CD4-positive, CD25-positive, alpha-beta regulatory T cell (primary cell): Measurements from ENCODE around the gene SESTD1. TPM values are rescaled to one million over a fixed set of nuclear protein-coding genes. Genes with fewer than 3 reads are reported as not detected.
A peak's percentile ranks its signal among the peaks of the same experiment; 100 is the strongest.

ENCODE experiments used
- ATAC-seq, 2 donors: fragments of 150-1000 bp; cut with Tn5 transposase; one replicate each; pipeline ENCODE4 v1.10.0; 2021; ENCODE audit warnings: low read depth in 2 of 2, moderate number of reproducible peaks in 2 of 2, moderate library complexity in 1 of 2
- DNase-seq, 3 donors: peaks; one replicate each; pipeline versions ENCODE4 v3.0.0 to v3.0.0-alpha.2; 2012 to 2022; ENCODE audit warnings: mixed read lengths in 1 of 3
- H3K27ac ChIP-seq: one replicate; pipeline ENCODE4 v1.7.0; 2013; ENCODE audit warnings: mild to moderate bottlenecking, low read length; ENCODE audit not compliant: insufficient read depth, poor library complexity, severe bottlenecking
- H3K27me3 ChIP-seq: one replicate; pipeline ENCODE4 v1.7.0; 2013; ENCODE audit warnings: low read length; ENCODE audit not compliant: control insufficient read depth, insufficient read depth
- H3K36me3 ChIP-seq: one replicate; pipeline ENCODE4 v1.7.0; 2013; ENCODE audit warnings: mild to moderate bottlenecking, low read length, moderate library complexity; ENCODE audit not compliant: control insufficient read depth, insufficient read depth
- H3K4me1 ChIP-seq: 2 replicates; pipeline ENCODE4 v1.7.0; 2013; ENCODE audit warnings: mild to moderate bottlenecking, low read length; ENCODE audit not compliant: insufficient read depth, control insufficient read depth, poor library complexity, severe bottlenecking
- H3K4me3 ChIP-seq: one replicate; pipeline ENCODE4 v1.7.0; 2013; ENCODE audit warnings: low read depth, mild to moderate bottlenecking, low read length, moderate library complexity
- H3K9me3 ChIP-seq, 2 experiments: 1 replicate in 1 of 2; 2 replicates in 1 of 2; pipeline ENCODE4 v1.7.0; 2013; ENCODE audit warnings: low read length in 2 of 2, mild to moderate bottlenecking in 1 of 2, moderate library complexity in 1 of 2; ENCODE audit not compliant: control insufficient read depth in 2 of 2
- H3K27ac Mint-ChIP-seq, 3 donors: one replicate each; pipeline ENCODE4 v1.8.0; 2020 to 2022; ENCODE audit warnings: mild to moderate bottlenecking in 3 of 3, mixed read lengths in 3 of 3, moderate library complexity in 2 of 3
- H3K27me3 Mint-ChIP-seq: one replicate; pipeline ENCODE4 v1.8.0; 2022; ENCODE audit warnings: mild to moderate bottlenecking, mixed read lengths
- H3K36me3 Mint-ChIP-seq: one replicate; pipeline ENCODE4 v1.8.0; 2020; ENCODE audit warnings: mixed read lengths
- H3K4me1 Mint-ChIP-seq, 4 donors: one replicate each; pipeline ENCODE4 v1.8.0; 2020 to 2022; ENCODE audit warnings: mixed read lengths in 4 of 4, mild to moderate bottlenecking in 1 of 4
- H3K4me3 Mint-ChIP-seq, 4 donors: one replicate each; pipeline ENCODE4 v1.8.0; 2020 to 2022; ENCODE audit warnings: mild to moderate bottlenecking in 4 of 4, mixed read lengths in 4 of 4, moderate library complexity in 3 of 4
- H3K9me3 Mint-ChIP-seq, 7 donors: one replicate each; pipeline ENCODE4 v1.8.0; 2020 to 2022; ENCODE audit warnings: mixed read lengths in 7 of 7, mild to moderate bottlenecking in 3 of 7, moderate library complexity in 2 of 7
- polyA plus RNA-seq, 4 donors: library from polyadenylated mRNA; unstranded; fragments of 300-500 nt; fragmentation: Illumina TruSeq; gene quantifications; one replicate each; pipeline ENCODE4 v1.2.3, GENCODE V29; 2021
- total RNA-seq: library from RNA; stranded (reverse); gene quantifications from one replicate; pipeline ENCODE4 v1.2.3, GENCODE V29; 2022

SESTD1 gene
- total and polyA plus RNA-seq, 5 donors from 2014 or later: 0.63 to 7.3 (median 2.8) TPM

- ATAC-seq (peak in 1 of 2 donors; percentile 47), DNase-seq (peak in 1 of 3 donors; percentile 33)
- H3K4me3 ChIP-seq: peak overlapping the region; percentile 51
- no peaks in the 10 kb centered on the region for H3K36me3 ChIP-seq
- no peaks in the 10 kb centered on the region for H3K36me3 Mint-ChIP-seq
- peak overlapping the region in 1 of 4 donors; percentile 39 for H3K4me3 Mint-ChIP-seq
- H3K9me3 ChIP-seq: no peaks in the 10 kb centered on the region
- H3K4me1 Mint-ChIP-seq: peaks cover 39 to 51% (median 41%) of the 10 kb centered on the region in 4 donors
- H3K27ac Mint-ChIP-seq: peak overlapping the region in 2 of 3 donors; percentile 50 to 78
- no peak overlapping the region for H3K27ac ChIP-seq
- no peaks in the 10 kb centered on the region for H3K27me3 Mint-ChIP-seq
- peaks cover 16% of the 10 kb centered on the region for H3K4me1 ChIP-seq
- peaks cover 0 to 3% (median 0%) of the 10 kb centered on the region in 7 donors for H3K9me3 Mint-ChIP-seq
- no peaks in the 10 kb centered on the region for H3K27me3 ChIP-seq
Observed at GRCh38 chr2:179253226-179253625, 11.4 kb downstream of the SESTD1 start.

GRCh38 chr2:179252423-179252822 is 12.2 kb downstream of the SESTD1 start:
- Histone ChIP-seq H3K27me3 (no peaks in the 10 kb centered on the region), H3K9me3 (no peaks in the 10 kb centered on the region), H3K27ac (no peak overlapping the region), H3K36me3 (no peaks in the 10 kb centered on the region), H3K4me1 (peaks cover 16% of the 10 kb centered on the region), H3K4me3 (no peak overlapping the region)
- ATAC-seq: no peak
- peaks cover 41 to 57% (median 47%) of the 10 kb centered on the region in 4 donors for H3K4me1 Mint-ChIP-seq
- H3K27me3 Mint-ChIP-seq: no peaks in the 10 kb centered on the region
- peak overlapping the region in 2 of 4 donors; percentile 3 to 36 for H3K4me3 Mint-ChIP-seq
- H3K36me3 Mint-ChIP-seq: no peaks in the 10 kb centered on the region
- DNase-seq: no peak
- peaks cover 0 to 3% (median 0%) of the 10 kb centered on the region in 7 donors for H3K9me3 Mint-ChIP-seq
- peak overlapping the region in 2 of 3 donors; percentile 50 to 78 for H3K27ac Mint-ChIP-seq

DNA sequence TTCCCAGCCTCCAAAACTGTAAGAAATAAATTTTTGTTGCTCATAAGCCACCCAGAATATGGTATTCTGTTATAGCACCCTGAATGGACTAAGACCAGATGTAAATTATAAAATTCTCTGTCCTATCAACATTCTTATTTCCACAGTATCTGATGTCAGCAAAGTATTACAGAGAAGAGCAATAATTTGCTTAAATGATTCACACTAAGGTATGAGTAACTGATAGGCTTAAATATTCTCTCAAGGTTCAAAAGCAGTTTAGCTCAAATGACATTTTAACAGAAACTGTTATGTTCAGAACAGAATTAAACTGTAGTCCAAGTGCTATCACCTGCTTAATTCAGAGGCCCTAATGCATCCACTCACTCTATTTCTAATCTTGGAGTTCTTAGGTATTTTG is 12.8 kb downstream of the SESTD1 start:
- Histone ChIP-seq H3K27me3 (no peaks in the 10 kb centered on the region), H3K9me3 (no peaks in the 10 kb centered on the region), H3K36me3 (no peaks in the 10 kb centered on the region), H3K4me3 (no peak overlapping the region), H3K4me1 (peaks cover 19% of the 10 kb centered on the region), H3K27ac (no peak overlapping the region)
- Mint-ChIP-seq H3K27me3 (no peaks in the 10 kb centered on the region), H3K9me3 (peaks cover 0 to 3% (median 0%) of the 10 kb centered on the region in 7 donors), H3K27ac (peak overlapping the region in 1 of 3 donors; percentile 50), H3K4me1 (peaks cover 41 to 60% (median 49%) of the 10 kb centered on the region in 4 donors), H3K4me3 (peak overlapping the region in 1 of 4 donors; percentile 36), H3K36me3 (no peaks in the 10 kb centered on the region)
- ATAC-seq: peak in 1 of 2 donors; percentile 8
- no peak for DNase-seq

DNA sequence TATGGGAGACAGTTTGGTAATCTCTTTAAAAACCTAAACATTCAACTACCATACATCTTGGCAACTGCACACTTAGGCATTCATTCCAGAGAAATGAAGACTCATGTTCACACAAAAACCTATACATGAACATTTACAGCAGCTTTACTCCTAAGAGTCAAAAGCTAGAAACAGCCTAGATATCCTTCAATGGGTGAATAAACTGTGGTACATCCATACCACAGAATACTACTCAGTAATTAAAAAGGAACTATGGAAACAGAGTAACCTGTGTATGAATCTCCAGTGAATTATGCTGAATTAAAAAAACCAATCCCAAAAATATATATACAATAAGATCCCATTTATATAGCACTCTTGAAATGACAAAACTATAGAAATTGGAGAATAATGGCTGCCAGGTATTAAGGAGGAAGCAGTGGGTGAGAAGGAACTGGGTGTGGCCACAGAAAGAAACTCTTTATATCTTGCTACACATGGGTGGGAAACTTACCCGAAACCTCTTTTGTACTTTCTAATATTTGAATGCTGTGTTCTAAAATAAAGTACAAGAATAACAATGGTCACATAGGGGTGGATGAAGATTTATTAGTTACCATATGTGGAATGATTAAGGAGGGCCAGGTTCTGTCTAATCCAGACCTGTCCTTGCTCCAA is 13.7 kb downstream of the SESTD1 start:
- peaks cover 44 to 64% (median 51%) of the 10 kb centered on the region in 4 donors for H3K4me1 Mint-ChIP-seq
- DNase-seq: peak in 1 of 3 donors; percentile 20
- H3K27me3 ChIP-seq: no peaks in the 10 kb centered on the region
- no peaks in the 10 kb centered on the region for H3K27me3 Mint-ChIP-seq
- no peaks in the 10 kb centered on the region for H3K9me3 ChIP-seq
- peaks cover 0 to 4% (median 0%) of the 10 kb centered on the region in 7 donors for H3K9me3 Mint-ChIP-seq
- H3K36me3 Mint-ChIP-seq: no peaks in the 10 kb centered on the region
- H3K4me3 ChIP-seq: peak overlapping the region; percentile 21
- peaks cover 19% of the 10 kb centered on the region for H3K4me1 ChIP-seq
- ATAC-seq: no peak
- H3K27ac ChIP-seq: no peak overlapping the region
- peak overlapping the region in 1 of 3 donors; percentile 23 for H3K27ac Mint-ChIP-seq
- peak overlapping the region in 1 of 4 donors; percentile 36 for H3K4me3 Mint-ChIP-seq
- H3K36me3 ChIP-seq: no peaks in the 10 kb centered on the region

- Histone ChIP-seq H3K36me3 (no peaks in the 10 kb centered on the region), H3K27me3 (no peaks in the 10 kb centered on the region), H3K4me3 (no peak overlapping the region), H3K9me3 (no peaks in the 10 kb centered on the region), H3K4me1 (peaks cover 19% of the 10 kb centered on the region), H3K27ac (no peak overlapping the region)
- peaks cover 42 to 62% (median 50%) of the 10 kb centered on the region in 4 donors for H3K4me1 Mint-ChIP-seq
- no peaks in the 10 kb centered on the region for H3K27me3 Mint-ChIP-seq
- H3K36me3 Mint-ChIP-seq: no peaks in the 10 kb centered on the region
- peak overlapping the region in 1 of 3 donors; percentile 78 for H3K27ac Mint-ChIP-seq
- DNase-seq (peak in 1 of 3 donors; percentile 27), ATAC-seq (peak; percentile 42 to 66)
- H3K4me3 Mint-ChIP-seq: peak overlapping the region in 1 of 4 donors; percentile 65
- H3K9me3 Mint-ChIP-seq: peaks cover 0 to 4% (median 0%) of the 10 kb centered on the region in 7 donors
Observed at GRCh38 chr2:179250095-179250494, 14.5 kb downstream of the SESTD1 start.

DNA sequence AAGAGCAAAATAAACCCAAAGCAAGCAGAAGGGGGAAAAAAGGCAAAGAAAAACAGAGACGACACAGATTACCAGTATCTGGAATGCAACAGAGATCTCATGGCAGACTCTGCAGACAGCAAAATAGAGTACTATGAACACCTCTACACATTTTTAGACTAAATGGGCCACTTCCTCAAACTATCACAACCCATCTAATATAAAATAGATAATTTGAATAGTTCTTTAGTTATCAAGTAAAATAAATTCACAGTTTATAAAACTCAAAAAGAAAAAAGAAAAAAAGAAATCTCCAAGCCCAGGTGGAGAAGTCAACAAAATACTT is 16.6 kb downstream of the SESTD1 start:
- ATAC-seq: no peak
- H3K4me1 Mint-ChIP-seq: peaks cover 37 to 56% (median 50%) of the 10 kb centered on the region in 4 donors
- H3K27me3 Mint-ChIP-seq: no peaks in the 10 kb centered on the region
- no peak for DNase-seq
- H3K36me3 Mint-ChIP-seq: no peaks in the 10 kb centered on the region
- H3K27me3 ChIP-seq: no peaks in the 10 kb centered on the region
- H3K36me3 ChIP-seq: no peaks in the 10 kb centered on the region
- peak overlapping the region in 1 of 3 donors; percentile 70 for H3K27ac Mint-ChIP-seq
- peak overlapping the region; percentile 49 for H3K4me3 ChIP-seq
- H3K9me3 Mint-ChIP-seq: peaks cover 0 to 4% (median 2%) of the 10 kb centered on the region in 7 donors
- H3K4me3 Mint-ChIP-seq: peak overlapping the region in 1 of 4 donors; percentile 75
- H3K27ac ChIP-seq: no peak overlapping the region
- no peaks in the 10 kb centered on the region for H3K9me3 ChIP-seq
- peaks cover 19% of the 10 kb centered on the region for H3K4me1 ChIP-seq

- H3K36me3 Mint-ChIP-seq: no peaks in the 10 kb centered on the region
- DNase-seq (no peak), ATAC-seq (peak in 1 of 2 donors; percentile 14)
- Histone ChIP-seq H3K27ac (no peak overlapping the region), H3K4me1 (peaks cover 19% of the 10 kb centered on the region), H3K4me3 (peak overlapping the region; percentile 49), H3K27me3 (no peaks in the 10 kb centered on the region), H3K9me3 (no peaks in the 10 kb centered on the region), H3K36me3 (no peaks in the 10 kb centered on the region)
- peak overlapping the region in 1 of 4 donors; percentile 75 for H3K4me3 Mint-ChIP-seq
- H3K4me1 Mint-ChIP-seq: peaks cover 32 to 54% (median 46%) of the 10 kb centered on the region in 4 donors
- peak overlapping the region in 1 of 3 donors; percentile 70 for H3K27ac Mint-ChIP-seq
- H3K27me3 Mint-ChIP-seq: no peaks in the 10 kb centered on the region
- peaks cover 0 to 6% (median 2%) of the 10 kb centered on the region in 7 donors for H3K9me3 Mint-ChIP-seq
Observed at GRCh38 chr2:179247318-179248023, 17.2 kb downstream of the SESTD1 start.
